HEK293T (cell line): Measurements from ENCODE around the gene KIF1A.

Source experiments
- FOXA1 ChIP-seq: fragments of 450-650 bp; IDR thresholded peaks from 2 replicates; pipeline ENCODE4 v1.6.1; 2016; ENCODE audit warnings: mild to moderate bottlenecking
- FOXK2 ChIP-seq: fragments of 450-650 bp; IDR thresholded peaks from 2 replicates; pipeline ENCODE4 v1.6.1; 2016; ENCODE audit warnings: mild to moderate bottlenecking
- FOXM1 ChIP-seq: fragments of 450-650 bp; IDR thresholded peaks from 2 replicates; pipeline ENCODE4 v1.6.1; 2017; ENCODE audit warnings: mild to moderate bottlenecking, borderline replicate concordance
- HDGF ChIP-seq: fragments of 450-650 bp; IDR thresholded peaks from 2 replicates; pipeline ENCODE4 v1.6.1; 2017; ENCODE audit warnings: antibody characterized with exemption, borderline replicate concordance
- L3MBTL2 ChIP-seq: fragments of 450-650 bp; conservative IDR thresholded peaks from 2 replicates; pipeline ENCODE4 v1.6.1; 2016; ENCODE audit warnings: mild to moderate bottlenecking
- SP1 ChIP-seq: fragments of 450-650 bp; IDR thresholded peaks from 2 replicates; pipeline ENCODE4 v1.6.1; 2017
- TF ChIP-seq, protein P1 (sequence below): fragments of 450-650 bp; IDR thresholded peaks from 2 replicates; pipeline ENCODE4 v1.6.1; 2016

DNA sequence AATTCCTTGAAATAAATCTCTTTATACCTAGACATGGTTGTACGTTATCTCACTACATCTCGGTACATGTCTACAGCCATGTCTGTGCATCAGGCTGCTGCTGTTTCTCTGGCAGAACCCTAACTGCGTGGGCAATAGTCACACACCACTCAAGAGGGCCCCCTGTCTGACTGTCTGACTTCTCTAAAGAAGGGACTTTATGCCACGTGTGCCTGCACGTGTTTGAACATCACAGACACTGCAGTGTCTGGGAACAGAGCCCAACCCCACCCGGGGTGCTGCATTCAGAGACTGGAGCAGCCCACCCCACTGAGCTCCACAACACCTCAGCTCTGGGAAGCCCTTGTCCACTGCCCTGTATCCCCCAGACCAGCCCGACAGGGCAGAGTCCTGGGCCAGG is 55.0 kb downstream of the KIF1A start:
- TF ChIP-seq L3MBTL2: no peak
- TF ChIP-seq FOXA1: no peak
- no peak for TF ChIP-seq SP1
- no peak for TF ChIP-seq FOXK2
- TF ChIP-seq FOXM1: no peak
- no peak for TF ChIP-seq HDGF
- TF ChIP-seq, protein P1, sequence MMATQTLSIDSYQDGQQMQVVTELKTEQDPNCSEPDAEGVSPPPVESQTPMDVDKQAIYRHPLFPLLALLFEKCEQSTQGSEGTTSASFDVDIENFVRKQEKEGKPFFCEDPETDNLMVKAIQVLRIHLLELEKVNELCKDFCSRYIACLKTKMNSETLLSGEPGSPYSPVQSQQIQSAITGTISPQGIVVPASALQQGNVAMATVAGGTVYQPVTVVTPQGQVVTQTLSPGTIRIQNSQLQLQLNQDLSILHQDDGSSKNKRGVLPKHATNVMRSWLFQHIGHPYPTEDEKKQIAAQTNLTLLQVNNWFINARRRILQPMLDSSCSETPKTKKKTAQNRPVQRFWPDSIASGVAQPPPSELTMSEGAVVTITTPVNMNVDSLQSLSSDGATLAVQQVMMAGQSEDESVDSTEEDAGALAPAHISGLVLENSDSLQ: no peak
